Bladder microvascular endothelial cell (primary cell): ENCODE results near the gene TCF7L2. TPM values are rescaled to one million over a fixed set of nuclear protein-coding genes. Genes with fewer than 3 reads are reported as not detected.

Experiments
- total RNA-seq: library from RNA; depleted of rRNA; stranded (reverse); fragments of >200 nt; gene quantifications from 2 replicates; pipeline ENCODE4 v1.2.3, GENCODE V29; 2014

The TCF7L2 gene
- 0.97 and 4.0 TPM in 2 replicates for total RNA-seq

DNA sequence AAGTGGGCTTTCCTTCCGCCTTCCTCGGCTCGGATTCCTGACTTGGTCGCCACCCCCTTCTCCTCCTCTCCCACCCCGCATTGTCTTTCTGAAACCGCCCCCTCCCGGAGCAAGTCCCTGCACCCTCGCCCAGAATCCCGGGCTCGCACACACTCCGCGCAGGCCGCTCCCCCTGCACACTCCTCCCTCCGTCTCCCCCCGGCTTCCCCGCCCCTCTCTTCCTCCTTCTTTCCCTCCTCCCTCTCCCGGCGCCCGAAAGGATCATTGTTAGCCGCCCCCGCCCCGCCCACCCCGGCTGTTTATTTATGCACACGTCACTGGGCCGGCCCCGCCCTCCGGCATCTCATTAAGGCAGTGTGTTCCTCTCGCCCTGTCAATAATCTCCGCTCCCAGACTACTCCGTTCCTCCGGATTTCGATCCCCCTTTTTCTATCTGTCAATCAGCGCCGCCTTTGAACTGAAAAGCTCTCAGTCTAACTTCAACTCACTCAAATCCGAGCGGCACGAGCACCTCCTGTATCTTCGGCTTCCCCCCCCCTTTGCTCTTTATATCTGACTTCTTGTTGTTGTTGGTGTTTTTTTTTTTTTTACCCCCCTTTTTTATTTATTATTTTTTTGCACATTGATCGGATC lies at the start of gene TCF7L2:
TSS of gene TCF7L2 (plus strand) at position 373 of the 633 bp plus-strand sequence. CDS start 510 bp downstream, outside the sequence.

